ENCODE measurements around the gene CYP24A1. TPM values are rescaled to one million over a fixed set of nuclear protein-coding genes. Genes with fewer than 3 reads are reported as not detected.

CYP24A1 gene
- total and polyA plus RNA-seq, 5 donors: not detected

DNA sequence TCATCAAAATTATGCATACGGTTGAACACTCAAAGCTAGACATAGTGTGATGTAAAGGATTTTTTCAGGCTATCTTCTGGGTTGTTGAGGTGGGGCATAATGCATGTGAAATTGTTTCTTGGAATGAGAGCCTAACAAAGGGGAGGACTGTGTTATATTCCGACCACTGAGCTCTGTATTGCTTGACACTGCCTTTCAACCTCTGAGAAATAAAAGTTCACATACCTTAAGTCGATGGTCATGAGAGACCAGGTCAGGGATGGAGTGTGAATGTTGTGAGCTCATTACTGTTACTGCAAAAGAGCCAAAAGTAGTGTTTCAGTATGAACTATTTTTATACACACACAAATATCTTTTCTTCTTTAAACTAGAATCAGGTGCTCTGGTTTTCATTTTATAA is 39.1 kb upstream of the CYP24A1 start:
- peaks cover 4% of the 10 kb centered on the region for H3K4me1 ChIP-seq (ENCODE audit: control insufficient read depth, insufficient read depth, low read length)
- intact Hi-C loops (cut with DNase I): no loop called here
- WGBS: 93% methylated on average over 3 of the region's 3 CpGs
- no peak overlapping the region for H3K27ac ChIP-seq (ENCODE audit: low read length)
- no peak overlapping the region for H3K4me3 ChIP-seq (ENCODE audit: low read length)
- H3K9me3 ChIP-seq (ENCODE audit: control insufficient read depth, low read length): no peaks in the 10 kb centered on the region
- DNase-seq: no peak
- no peak for ATAC-seq
- H3K27me3 ChIP-seq (ENCODE audit: control insufficient read depth, insufficient read depth): no peaks in the 10 kb centered on the region

DNA sequence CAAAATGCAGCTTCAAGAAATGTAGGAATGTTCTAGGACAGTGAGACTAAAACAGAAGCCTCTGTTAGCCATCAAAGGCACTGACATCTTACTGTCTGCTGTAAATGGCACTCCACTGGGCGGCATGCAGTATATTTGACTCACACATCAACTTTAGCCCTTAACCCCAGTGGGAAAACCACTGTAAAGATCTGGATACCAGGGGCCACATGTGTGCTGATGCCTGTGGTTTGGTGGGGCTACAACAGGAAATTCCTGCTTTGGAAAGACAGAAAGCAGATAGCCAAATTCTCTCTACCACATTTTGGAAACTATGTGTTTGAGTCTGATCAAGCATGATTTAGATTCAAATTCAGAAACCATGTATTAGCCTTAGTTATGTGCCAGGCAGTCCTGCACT is 38.4 kb upstream of the CYP24A1 start:
- WGBS: 86% methylated on average over 1 of the region's 1 CpG
- ATAC-seq (no peak), DNase-seq (no peak)
- Histone ChIP-seq H3K4me3 (ENCODE audit: low read length) (no peak overlapping the region), H3K4me1 (ENCODE audit: control insufficient read depth, insufficient read depth, low read length) (peaks cover 4% of the 10 kb centered on the region), H3K27ac (ENCODE audit: low read length) (no peak overlapping the region), H3K9me3 (ENCODE audit: control insufficient read depth, low read length) (no peaks in the 10 kb centered on the region), H3K27me3 (ENCODE audit: control insufficient read depth, insufficient read depth) (no peaks in the 10 kb centered on the region)
- intact Hi-C loops (cut with DNase I): no loop called here

DNA sequence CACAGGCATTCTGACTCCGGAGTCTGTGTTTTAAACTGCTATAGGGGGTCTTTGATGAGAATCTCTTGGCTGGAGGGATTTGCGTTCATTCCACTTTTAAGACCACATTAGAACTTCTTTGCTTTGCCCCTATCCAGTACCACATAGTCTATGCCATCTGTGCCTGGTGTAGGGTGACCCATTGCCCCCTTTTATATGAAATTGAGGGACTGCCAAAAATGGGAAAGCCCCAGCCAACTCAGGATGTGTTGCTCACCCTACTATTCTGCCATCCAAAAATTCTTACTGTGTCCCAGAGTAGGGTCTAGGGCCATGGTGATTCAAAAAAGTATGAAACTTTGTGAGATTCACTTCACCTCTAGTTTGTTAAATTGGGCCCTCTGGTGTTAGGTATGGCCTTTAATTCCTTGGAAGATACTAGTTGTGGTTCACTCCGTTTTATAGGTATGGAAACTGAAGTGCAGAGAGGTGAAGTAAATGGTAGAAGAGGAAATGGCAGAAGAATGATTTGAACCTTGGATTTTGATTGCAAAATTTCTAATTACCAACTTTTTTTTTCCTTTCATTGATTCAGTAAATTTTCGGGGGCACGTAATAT is 35.5 kb upstream of the CYP24A1 start:
- no peak overlapping the region for H3K27ac ChIP-seq (ENCODE audit: low read length)
- intact Hi-C loops (cut with DNase I): loop anchor here in 2 of 4 donors (5.0 to 10.0 kb wide), 3 partner anchors 112 to 635 kb away; no protein-coding TSS in a partner anchor
- no peaks in the 10 kb centered on the region for H3K9me3 ChIP-seq (ENCODE audit: control insufficient read depth, low read length)
- H3K27me3 ChIP-seq (ENCODE audit: control insufficient read depth, insufficient read depth): no peaks in the 10 kb centered on the region
- H3K4me3 ChIP-seq (ENCODE audit: low read length): peak overlapping the region; percentile 90
- DNase-seq (no peak), ATAC-seq (no peak)
- WGBS: 78% methylated on average over 5 of the region's 5 CpGs
- H3K4me1 ChIP-seq (ENCODE audit: control insufficient read depth, insufficient read depth, low read length): peaks cover 4% of the 10 kb centered on the region

DNA sequence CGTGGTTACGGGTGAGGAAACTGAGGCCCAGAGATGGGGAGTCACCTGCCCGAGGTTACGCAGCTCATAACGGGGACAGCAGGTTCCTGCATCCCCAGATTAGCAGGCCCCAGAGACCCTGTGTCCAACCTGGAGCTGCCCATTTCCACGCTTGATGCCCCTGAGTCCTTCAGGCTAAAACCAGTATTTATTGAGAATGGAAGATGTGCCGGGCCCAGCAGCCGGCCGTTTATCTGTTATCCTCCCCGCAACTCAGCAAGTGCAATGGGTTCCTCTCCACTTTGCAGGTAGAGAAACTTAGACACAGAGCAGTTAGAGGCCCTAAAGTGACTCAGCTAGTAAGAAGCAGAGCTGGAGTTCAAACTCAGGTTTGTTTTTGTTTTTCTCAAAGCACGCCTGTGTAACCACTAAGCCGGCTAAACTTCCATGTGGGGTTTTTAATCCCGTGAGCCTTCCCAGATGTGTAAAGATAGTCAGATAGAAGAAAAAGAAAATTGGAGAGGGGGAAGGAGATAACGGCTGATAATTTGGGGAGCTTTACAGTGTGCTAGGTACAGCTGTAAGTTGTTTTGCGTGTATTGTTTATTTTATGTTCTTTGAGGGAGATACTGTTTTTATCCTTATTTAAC is 34.9 kb upstream of the CYP24A1 start:
- H3K4me3 ChIP-seq (ENCODE audit: low read length): peak overlapping the region; percentile 90
- H3K27ac ChIP-seq (ENCODE audit: low read length): peak overlapping the region; percentile 99
- no peaks in the 10 kb centered on the region for H3K9me3 ChIP-seq (ENCODE audit: control insufficient read depth, low read length)
- intact Hi-C loops (cut with DNase I): loop anchor here in 2 of 4 donors (5.0 to 10.0 kb wide), 3 partner anchors 111 to 634 kb away; no protein-coding TSS in a partner anchor
- no peaks in the 10 kb centered on the region for H3K27me3 ChIP-seq (ENCODE audit: control insufficient read depth, insufficient read depth)
- peaks cover 4% of the 10 kb centered on the region for H3K4me1 ChIP-seq (ENCODE audit: control insufficient read depth, insufficient read depth, low read length)
- 2% methylated on average over 15 of the region's 15 CpGs for WGBS
- ATAC-seq: peak in 1 of 2 donors; percentile 2
- no peak for DNase-seq

DNA sequence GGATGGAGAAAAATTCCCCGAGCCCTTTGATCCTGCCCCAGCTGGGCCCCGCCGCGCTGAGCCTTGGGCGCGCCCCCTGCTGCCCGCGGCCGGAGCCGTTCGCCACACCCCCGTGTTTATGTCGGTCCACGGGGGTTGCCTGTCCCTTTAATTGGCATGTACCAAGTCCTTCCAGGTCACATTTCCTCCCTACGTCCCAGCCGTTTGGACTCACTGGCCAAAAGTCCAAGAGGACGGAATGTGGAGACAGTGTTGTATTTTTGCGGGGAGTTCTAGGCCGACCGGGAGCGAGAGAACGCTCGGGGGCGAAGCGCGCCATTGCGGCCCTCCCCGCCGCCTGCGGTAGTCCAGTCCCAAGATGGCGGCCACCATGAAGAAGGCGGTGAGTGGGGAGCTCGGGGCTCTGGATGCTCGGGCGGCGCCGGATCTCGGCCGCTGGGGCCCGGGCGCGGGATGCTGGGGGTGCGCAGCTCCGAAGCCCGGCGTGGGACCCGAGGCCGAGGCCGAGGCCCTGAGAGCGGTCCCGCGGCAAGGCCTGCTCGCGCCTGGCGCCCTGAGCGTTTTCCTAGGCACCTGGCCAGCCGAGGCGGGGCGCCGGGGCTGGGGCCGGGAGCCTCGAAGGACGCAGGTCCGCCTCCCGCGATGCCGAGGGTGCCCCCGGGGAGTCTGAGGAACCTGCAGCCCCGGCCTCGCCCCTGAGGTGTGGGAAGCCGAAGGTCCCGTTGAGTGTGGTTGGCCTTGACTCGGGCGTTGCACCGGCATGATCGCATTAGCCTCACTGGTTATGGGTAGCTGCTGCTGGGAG is 34.2 kb upstream of the CYP24A1 start, which contains the start of gene PFDN4:
TSS of gene PFDN4 (plus strand) at position 345 of the 805 bp plus-strand sequence. CDS start at position 359, 14 bp downstream.
- H3K9me3 ChIP-seq (ENCODE audit: control insufficient read depth, low read length): no peaks in the 10 kb centered on the region
- under 1% methylated on average over 76 of the region's 76 CpGs for WGBS
- intact Hi-C loops (cut with DNase I): loop anchor here in 2 of 4 donors (5.0 to 10.0 kb wide), 3 partner anchors 111 to 633 kb away; no protein-coding TSS in a partner anchor
- H3K4me1 ChIP-seq (ENCODE audit: control insufficient read depth, insufficient read depth, low read length): peaks cover 4% of the 10 kb centered on the region
- peak within 1 kb of the TSS; percentile 90 for H3K4me3 ChIP-seq (ENCODE audit: low read length)
- DNase-seq (peak; percentile 84 to 94 (median 94)), ATAC-seq (peak; percentile 97 to 98)
- peak within 1 kb of the TSS; percentile 99 for H3K27ac ChIP-seq (ENCODE audit: low read length)
- no peaks in the 10 kb centered on the region for H3K27me3 ChIP-seq (ENCODE audit: control insufficient read depth, insufficient read depth)

DNA sequence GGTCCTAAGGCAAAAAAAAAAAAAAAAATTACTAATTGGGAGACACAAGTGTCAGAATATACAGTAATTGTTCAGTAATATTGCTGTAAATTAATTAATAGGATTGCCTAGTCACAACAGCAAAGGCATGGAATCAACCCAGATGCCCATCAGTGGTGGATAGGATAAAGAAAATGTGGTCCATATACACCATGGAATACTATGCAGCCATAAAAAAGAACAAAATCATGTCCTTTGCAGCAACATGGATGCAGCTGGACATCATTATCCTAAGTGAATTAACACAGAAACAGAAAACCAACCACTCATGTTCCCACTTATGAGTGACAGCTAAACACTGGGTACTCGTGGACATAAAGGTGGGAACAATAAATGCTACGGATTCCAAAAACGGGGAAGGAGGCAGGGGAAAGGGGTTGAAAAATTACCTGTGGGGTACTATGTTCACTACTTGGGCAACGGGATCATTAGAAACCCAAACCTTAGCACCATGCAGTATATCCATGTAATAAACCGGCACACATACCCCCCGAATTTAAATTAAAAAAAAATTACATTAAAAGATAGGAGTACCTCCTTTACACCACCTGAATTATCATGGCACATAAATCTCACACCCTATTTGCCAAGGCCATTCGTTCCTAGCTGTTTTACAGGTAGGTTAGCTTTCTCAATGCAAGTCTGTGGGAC is 33.4 kb upstream of the CYP24A1 start:
- intact Hi-C loops (cut with DNase I): loop anchor here in 2 of 4 donors (5.0 to 10.0 kb wide), 3 partner anchors 110 to 632 kb away; no protein-coding TSS in a partner anchor
- WGBS: 62% methylated on average over 7 of the region's 7 CpGs
- Histone ChIP-seq H3K4me3 (ENCODE audit: low read length) (peak overlapping the region; percentile 90), H3K9me3 (ENCODE audit: control insufficient read depth, low read length) (no peaks in the 10 kb centered on the region), H3K4me1 (ENCODE audit: control insufficient read depth, insufficient read depth, low read length) (peaks cover 4% of the 10 kb centered on the region), H3K27ac (ENCODE audit: low read length) (no peak overlapping the region), H3K27me3 (ENCODE audit: control insufficient read depth, insufficient read depth) (no peaks in the 10 kb centered on the region)
- DNase-seq (no peak), ATAC-seq (no peak)

DNA sequence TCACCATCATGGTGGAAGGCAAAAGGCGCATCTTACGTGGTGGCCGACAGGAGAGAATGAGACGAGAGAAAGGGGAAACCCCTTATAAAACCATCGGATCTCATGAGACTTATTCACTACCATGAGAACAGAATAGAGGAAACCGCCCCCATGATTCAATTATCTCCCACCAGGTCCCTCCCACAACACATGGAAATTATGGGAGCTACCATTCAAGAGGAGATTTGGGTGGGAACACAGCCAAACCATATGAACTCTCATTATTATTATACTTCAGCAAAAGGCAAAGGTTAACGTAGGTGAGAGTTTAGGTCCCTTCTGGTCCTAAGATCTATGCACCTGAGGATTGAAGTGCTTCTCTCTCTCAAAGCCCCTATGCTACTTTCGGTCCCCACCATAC is 31.7 kb upstream of the CYP24A1 start:
- Histone ChIP-seq H3K27ac (ENCODE audit: low read length) (no peak overlapping the region), H3K27me3 (ENCODE audit: control insufficient read depth, insufficient read depth) (no peaks in the 10 kb centered on the region), H3K4me1 (ENCODE audit: control insufficient read depth, insufficient read depth, low read length) (peaks cover 4% of the 10 kb centered on the region), H3K4me3 (ENCODE audit: low read length) (no peak overlapping the region), H3K9me3 (ENCODE audit: control insufficient read depth, low read length) (no peaks in the 10 kb centered on the region)
- 70% methylated on average over 8 of the region's 8 CpGs for WGBS
- intact Hi-C loops (cut with DNase I): loop anchor here in 2 of 4 donors (5.0 to 10.0 kb wide), 3 partner anchors 108 to 631 kb away; no protein-coding TSS in a partner anchor
- DNase-seq (no peak), ATAC-seq (no peak)

DNA sequence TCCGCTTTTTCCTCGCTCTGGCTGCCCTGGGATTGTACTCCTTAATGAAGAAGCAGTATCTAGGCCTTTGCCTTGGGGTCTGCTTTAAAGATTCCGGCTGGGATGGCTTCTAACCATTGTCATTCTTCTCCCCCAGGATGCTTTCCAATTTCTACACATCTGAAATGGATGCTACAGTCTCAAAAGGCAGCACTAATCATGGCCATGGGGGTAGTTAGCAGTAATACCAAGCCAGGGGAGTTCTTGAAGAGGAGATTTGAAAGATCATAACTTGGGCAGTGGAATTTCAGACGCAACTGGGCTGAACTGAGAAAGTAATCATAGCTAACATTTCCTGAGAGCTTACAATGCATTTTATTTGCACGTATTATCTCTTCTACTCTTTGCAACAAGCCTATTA is 30.7 kb upstream of the CYP24A1 start:
- Histone ChIP-seq H3K9me3 (ENCODE audit: control insufficient read depth, low read length) (no peaks in the 10 kb centered on the region), H3K27ac (ENCODE audit: low read length) (no peak overlapping the region), H3K4me3 (ENCODE audit: low read length) (no peak overlapping the region), H3K27me3 (ENCODE audit: control insufficient read depth, insufficient read depth) (no peaks in the 10 kb centered on the region), H3K4me1 (ENCODE audit: control insufficient read depth, insufficient read depth, low read length) (peaks cover 4% of the 10 kb centered on the region)
- WGBS: 88% methylated on average over 5 of the region's 5 CpGs
- intact Hi-C loops (cut with DNase I): loop anchor here in 1 of 4 donors (10.0 kb wide), 1 partner anchor 630 kb away; no protein-coding TSS in a partner anchor
- DNase-seq (no peak), ATAC-seq (no peak)

DNA sequence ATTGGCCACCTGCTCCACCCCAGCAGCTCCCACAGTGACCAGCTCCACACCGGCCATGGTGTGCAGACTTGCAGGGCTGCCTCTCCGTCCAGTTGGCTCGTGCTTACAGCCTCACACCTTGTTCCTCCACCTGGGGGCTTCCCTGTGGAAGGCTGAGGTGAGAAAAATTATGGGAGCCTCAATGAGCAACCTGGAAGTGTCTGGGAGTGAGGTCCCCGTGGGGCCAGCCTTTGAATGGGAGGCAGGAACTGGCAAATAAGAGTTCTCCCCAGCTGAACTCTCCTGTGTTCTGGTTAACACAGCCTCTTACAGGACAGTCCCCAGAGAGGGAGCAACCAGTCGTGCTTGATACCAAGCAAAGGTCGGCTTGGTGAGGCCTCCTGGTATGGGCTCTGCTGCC is 30.3 kb upstream of the CYP24A1 start:
- peaks cover under 1% of the 10 kb centered on the region for H3K4me1 ChIP-seq (ENCODE audit: control insufficient read depth, insufficient read depth, low read length)
- no peaks in the 10 kb centered on the region for H3K27me3 ChIP-seq (ENCODE audit: control insufficient read depth, insufficient read depth)
- intact Hi-C loops (cut with DNase I): loop anchor here in 1 of 4 donors (10.0 kb wide), 1 partner anchor 629 kb away; no protein-coding TSS in a partner anchor
- no peak for ATAC-seq
- DNase-seq: no peak
- no peak overlapping the region for H3K4me3 ChIP-seq (ENCODE audit: low read length)
- 70% methylated on average over 6 of the region's 6 CpGs for WGBS
- H3K27ac ChIP-seq (ENCODE audit: low read length): no peak overlapping the region
- H3K9me3 ChIP-seq (ENCODE audit: control insufficient read depth, low read length): no peaks in the 10 kb centered on the region

DNA sequence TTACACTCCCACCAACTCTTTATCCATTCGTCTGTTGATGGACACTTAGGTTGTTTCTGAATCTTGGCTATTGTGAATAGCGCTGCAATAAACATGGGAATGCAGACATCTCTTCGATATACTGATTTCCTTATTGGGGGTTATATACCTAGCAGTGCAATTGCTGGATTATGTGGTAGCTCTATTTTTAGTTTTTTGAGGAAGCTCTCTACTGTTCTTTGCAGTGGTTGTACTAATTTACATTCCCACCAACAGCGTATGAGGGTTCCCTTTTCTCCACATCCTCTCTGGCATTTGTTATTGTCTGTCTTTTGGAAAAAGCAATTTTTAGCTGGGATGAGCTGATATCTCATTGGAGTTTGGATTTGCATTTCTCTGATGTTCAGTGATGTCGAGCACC is 29.5 kb upstream of the CYP24A1 start:
- intact Hi-C loops (cut with DNase I): loop anchor here in 1 of 4 donors (10.0 kb wide), 1 partner anchor 628 kb away; no protein-coding TSS in a partner anchor

More for the DNA sequence above, 29.5 kb upstream of the CYP24A1 start:
- Histone ChIP-seq H3K27me3 (ENCODE audit: control insufficient read depth, insufficient read depth) (no peaks in the 10 kb centered on the region), H3K4me3 (ENCODE audit: low read length) (no peak overlapping the region), H3K27ac (ENCODE audit: low read length) (no peak overlapping the region), H3K9me3 (ENCODE audit: control insufficient read depth, low read length) (no peaks in the 10 kb centered on the region), H3K4me1 (ENCODE audit: control insufficient read depth, insufficient read depth, low read length) (no peaks in the 10 kb centered on the region)
- no peak for DNase-seq
- ATAC-seq: no peak
- WGBS: 71% methylated on average over 5 of the region's 5 CpGs

Measured in right cardiac atrium (tissue), 5 donors.